ENCODE data around the gene ARFGAP1.

Gene ARFGAP1

DNA sequence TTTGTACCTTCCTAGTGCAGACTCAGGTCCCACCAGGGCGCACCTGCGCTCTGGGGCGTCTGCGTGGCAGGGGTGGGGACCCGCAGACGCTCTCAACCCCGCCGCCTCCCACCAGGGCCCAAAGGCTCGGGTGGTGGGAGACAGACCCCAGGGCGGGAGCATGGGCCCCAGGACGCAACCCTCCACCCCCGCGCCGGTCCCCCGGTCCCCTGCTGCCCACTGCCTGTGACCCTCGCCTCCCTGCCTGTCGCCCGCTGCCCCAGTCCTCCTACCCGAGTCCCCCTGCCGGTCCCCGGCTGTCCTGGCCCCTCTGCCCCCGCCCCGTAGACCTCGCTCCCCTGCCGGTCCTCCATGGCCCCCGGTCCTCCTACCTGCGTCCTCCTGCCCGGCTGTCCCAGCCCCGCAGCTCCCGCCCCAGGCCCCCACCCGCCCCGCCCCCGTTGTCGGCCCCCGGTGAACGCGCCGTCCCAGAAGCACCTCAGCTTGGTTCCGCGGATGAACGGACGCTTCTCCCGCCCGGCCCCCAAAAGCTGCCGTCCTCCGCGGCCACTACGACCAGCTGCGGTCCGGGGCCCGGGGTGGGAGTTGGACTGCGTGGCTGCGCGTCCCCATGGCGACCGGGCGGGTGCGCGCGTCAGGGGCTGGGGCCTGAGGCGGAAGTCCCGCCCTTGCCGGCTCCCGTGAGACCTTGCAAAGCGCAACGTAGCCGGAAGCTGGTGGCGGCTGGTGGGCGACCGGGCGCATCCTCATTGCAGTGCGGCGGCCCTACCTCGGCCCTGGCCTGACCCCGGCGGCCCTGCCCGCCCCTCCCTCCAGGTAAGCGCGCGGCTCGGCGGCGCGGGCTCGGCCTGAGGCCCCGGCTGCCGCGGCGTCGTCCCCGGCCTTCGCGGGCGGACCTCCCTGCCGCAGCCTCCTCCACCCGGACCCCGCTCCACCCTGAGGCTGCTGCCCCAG, at the start of gene ARFGAP1:
ARFGAP1 (plus strand) TSS at position 709 of the 954 bp plus-strand sequence. CDS start 2,768 bp downstream, outside the sequence.
- DNase-seq = peak; percentile 97

GRCh38 chr20:63223121-63223825, 49.3 kb upstream of the ARFGAP1 start:
- peak; percentile 70 for DNase-seq

GRCh38 chr20:63223826-63224207, 48.8 kb upstream of the ARFGAP1 start:
- no peak for DNase-seq

DNA sequence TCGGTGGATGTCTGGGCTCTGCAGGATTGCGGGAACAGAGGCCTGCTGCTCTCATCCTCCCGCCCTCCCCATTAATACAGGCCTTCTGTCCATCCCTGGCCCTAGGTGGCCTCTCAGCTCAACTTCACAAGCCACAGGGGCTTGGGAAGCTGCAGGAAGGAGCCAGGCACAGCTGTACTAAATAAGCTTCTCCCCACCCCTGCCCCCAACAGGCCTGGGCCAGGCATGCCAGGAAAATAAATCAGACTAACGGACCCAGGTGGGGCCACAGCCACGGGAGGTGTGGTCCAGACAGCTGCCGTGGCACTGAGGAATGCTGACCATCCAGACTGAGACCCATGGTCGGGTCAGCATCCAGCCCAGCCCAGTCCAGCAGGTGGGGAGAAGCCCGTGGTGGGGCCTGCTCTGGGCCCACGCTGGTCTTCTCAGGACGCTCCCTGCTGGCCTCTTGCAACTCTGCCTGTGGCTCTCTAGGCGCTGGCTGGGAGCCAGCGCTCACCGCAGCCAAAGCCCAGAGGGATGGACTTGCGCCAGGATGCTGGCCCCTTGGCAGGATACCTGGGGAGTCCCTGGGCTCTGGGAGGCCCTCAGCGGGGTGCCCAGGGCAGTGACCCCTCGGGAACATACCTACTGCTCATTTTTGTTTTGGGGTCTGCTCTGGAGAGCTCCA, 48.1 kb upstream of the ARFGAP1 start:
- peak; percentile 58 for DNase-seq

DNA sequence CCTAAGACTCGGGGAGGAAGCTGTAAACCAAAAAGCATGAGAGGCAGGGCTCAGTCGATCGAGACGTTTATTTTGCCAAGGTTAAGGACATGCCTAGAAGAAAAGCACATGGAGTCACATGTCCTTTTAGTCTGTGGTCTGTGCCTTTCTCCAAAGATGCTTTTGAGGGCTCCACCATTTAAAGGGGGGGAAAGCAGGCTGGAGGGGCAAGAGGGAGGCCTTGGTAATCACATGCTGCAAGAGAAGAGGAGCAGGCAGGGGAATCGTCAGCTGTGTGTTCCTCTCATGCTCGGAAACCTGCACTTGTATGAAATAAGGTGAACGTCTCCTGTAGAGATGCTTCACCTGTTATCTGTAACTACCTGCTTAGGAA, 47.5 kb upstream of the ARFGAP1 start:
- no peak for DNase-seq

DNA sequence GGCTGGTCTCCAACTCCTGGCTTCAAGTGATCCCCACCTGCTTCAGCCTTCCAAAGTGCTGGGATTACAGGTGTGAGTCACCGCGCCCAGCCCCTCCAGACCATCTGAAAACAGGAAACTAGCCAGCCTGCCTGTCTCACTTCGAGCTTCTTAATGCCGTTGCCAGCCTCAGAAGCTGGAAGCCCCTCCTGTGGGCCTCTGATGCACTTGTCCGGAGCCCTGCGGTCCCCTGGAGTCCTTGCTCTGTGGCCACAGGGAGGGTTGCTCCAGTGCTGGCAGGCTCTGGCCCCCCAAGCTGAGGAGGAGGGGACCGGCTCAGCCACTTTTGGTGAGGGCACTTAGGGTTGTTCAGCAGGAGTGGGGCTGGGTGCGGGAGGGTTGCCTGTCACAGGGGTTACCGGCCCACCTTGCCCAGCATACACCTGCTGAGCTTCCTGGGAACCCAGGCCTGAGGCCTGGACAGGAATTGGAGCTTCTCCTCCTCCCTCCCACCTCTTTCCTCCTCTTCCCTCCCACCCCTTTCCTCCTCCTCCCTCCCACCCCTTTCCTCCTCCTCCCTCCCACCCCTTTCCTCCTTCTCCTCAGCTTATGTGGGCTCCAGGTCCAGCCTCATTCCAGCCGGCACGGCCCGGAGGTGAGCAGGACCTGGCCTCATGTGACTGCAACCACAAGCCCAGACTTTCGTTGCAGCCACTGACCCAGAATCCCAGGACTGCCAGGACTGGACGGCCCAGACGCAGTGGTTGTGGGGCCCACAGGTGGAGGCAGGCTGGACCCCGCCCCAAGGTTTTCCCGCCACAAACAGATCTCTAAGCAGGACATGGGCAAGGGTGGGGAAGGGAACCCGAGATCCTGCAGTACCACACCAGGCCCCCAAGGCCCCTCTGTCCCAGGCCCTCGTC, 46.3 kb upstream of the ARFGAP1 start:
- DNase-seq = no peak

GRCh38 chr20:63227260-63227659, 45.4 kb upstream of the ARFGAP1 start:
- no peak for DNase-seq

GRCh38 chr20:63228806-63229205, 43.8 kb upstream of the ARFGAP1 start:
- DNase-seq = no peak

DNA sequence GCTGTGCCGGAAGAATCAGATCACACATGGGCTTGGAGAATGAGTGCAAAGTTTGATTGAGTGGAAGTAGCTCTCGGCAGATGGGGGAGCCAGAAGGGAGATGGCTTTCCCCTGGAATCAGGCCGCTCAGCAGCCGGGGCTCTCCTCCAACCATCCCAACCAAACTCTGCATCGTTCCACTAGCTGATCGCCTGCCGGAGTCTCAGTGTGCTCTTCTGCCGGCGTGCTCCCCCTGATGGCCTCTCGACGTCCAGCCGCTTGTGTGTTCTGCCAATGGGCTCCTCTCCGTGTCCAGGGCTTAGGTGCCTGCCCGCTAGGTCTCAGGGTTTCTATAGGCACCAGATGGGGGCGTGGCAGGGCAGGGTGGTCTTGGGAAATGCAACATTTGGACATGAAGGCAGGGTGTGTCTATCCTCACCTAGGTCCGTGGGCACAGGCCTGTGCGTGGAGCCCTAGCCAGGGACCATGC, 41.8 kb upstream of the ARFGAP1 start:
- DNase-seq = peak; percentile 91

DNA sequence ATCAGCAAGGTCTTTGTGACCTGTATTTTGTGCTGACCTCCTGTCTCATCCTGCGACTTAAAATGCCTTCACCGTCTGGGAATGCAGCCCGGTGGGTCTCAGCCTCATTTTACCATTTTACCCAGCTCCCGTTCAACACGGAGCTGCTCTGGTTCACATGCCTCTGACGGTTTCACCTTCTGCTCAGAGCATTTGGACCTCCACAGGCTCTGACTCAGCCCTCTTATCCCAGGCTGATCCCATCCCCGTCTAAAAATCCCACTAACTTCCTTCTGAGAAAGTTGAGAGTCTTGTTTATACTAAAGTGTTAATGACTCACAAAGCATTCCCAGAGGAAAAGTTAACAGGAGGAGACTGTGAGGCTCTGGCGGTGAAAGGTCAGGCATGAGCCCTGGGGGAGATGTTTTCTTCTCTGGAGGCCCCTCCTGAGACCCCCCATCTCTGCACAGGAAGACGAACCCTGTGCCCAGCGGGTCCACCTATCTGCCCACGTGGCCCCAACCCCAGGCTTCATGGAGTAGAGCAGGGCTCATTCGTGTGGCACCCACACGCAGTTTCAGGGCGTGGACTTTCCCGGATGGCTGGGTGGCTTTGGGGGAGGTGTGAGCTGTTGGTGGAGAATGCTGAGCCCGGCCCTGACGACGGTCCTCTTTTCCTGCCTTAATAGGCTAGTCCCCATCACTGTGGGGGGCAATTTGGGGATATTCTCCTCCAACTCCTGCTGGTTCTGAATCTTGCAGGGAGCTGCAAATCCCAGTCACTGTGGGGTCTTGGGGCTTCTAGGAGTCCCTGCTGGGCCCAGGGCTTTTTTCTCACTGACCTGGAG, 40.2 kb upstream of the ARFGAP1 start:
- no peak for DNase-seq

DNA sequence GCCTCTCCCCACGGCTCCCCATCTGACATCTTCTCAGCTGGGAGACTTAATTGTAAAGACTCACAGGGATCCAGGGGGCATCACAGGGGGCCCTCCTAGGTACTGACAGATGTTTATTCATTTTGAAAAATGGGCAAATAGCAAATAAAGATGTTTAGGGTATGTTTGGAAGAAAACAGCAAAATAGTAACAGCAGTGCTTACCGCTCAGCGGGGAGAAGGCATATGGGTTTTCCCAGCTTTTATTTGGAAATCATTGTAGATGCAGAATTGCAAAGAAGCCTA, 39.6 kb upstream of the ARFGAP1 start:
- DNase-seq = no peak

DNA sequence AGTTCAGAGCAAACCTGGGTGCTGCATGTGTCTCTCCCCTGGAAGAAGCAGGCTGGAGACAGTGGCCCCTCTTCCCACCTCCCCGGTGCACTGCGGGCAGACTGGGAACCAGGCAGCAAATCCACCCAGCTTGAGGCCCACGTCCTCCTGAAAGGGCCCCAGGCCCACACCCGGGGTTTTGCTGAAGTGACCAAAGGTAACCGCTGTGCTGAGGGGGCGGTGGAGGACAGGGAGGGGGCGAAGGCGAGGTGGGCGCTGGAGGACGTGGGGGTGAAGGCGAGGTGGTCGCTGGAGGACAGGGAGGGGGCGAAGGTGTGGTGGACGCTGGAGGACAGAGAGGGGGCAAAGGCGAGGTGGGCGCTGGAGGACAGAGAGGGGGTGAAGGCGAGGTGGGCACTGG, 38.7 kb upstream of the ARFGAP1 start:
- no peak for DNase-seq

GRCh38 chr20:63234693-63235398, 37.8 kb upstream of the ARFGAP1 start:
- no peak for DNase-seq

DNA sequence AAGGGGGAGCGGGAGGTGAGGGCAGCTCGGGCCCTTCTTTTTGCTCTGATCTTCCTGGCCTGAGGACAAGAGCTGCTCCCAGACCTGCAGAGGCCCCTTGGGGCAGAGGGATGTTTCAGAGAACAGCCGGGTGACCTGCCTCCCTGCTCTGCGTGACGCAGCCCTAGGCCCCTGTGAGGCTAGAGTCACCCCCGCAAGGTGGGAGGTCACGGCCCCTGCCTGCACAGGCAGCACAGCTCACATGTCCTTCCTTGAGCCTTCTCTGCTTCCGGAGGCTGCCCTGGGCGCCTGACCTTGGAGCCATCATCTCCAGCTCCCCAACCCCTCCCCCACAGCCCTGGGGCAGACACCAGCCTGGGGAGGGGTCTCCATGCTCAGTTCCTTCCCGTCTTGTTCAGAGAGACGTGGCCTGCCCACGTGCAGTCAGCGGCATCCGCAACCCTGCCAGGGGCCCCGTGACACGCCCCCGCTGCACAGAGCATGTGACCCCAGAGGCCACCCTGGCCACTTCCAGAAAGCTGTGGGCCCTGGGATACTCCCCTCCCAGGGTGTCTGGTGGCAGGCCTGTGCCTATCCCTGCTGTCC, 37.1 kb upstream of the ARFGAP1 start, which contains the start of gene BIRC7:
BIRC7 (plus strand) TSS at position 507 of the 585 bp plus-strand sequence. CDS start 192 bp downstream, outside the sequence.
- DNase-seq = peak; percentile 69

GRCh38 chr20:63236116-63236837, 36.3 kb upstream of the ARFGAP1 start:
- peak; percentile 57 for DNase-seq

DNA sequence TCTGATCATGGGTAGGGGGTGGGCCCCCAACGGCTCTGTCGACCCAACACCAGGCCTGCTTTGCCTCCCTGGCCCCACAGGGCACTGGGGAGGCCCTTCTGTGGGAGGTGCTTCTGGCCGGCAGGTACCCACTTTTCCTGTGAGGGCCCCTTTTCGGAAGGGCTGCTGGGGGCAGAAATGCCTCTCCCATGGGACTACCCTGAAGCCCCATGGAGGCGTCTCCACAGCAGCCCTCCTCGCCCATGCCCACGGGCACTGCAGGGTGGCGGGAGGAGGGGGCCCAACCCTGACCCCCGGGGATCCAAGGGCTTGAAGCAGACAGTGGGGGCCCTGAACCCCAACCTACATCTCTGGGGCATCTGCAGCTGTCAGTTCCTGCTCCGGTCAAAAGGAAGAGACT, 34.6 kb upstream of the ARFGAP1 start:
- no peak for DNase-seq

DNA sequence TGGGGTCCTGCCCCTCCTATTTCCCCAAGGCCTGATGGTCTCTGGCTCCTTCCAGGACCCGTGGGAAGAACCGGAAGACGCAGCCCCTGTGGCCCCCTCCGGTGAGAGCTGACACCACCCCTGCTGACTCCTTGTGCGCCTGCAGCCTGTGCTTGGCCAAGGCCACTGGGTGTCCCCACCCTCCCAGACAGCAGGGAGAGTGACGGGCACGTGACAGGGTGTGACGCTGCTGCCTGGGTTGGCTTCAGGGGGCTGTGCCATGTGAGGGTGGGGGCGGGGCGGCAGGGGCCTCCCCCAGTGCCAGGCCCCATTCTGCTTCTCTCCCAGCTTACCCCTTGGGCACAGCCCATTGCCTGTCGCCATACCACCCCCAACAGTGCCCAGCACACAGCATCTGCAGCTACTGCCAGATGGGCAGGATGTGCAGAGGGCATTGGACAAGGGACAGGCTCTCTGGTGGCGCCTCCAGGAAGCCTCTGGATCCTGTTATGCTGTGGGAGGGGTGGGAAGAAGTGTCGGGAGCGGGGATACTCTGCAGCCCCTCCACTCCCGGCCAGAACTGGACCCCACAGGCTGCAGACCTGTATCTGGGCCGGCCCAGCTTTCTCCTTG, 34.0 kb upstream of the ARFGAP1 start:
- peak; percentile 48 for DNase-seq

DNA sequence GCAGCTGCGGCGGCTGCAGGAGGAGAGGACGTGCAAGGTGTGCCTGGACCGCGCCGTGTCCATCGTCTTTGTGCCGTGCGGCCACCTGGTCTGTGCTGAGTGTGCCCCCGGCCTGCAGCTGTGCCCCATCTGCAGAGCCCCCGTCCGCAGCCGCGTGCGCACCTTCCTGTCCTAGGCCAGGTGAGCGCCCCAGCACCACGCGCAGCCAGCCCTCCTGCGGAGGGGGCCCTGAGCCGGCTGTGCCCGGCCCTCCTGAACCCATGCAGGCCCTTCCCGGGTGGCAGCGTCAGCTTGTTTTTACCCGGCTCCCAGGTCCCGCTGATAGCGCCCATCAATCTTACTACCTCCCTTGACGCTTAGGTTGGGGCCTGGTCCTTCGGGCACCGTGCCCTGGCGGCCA, 33.2 kb upstream of the ARFGAP1 start:
- DNase-seq = no peak

- DNase-seq = peak; percentile 4
Observed at GRCh38 chr20:63240004-63240403, 32.6 kb upstream of the ARFGAP1 start.

Data from eye (tissue), 1 donor.